Type B pancreatic cell (in vitro differentiated cells): ENCODE data around the gene TBC1D21. TPM values are rescaled to one million over a fixed set of nuclear protein-coding genes. Genes with fewer than 3 reads are reported as not detected.

Experiments used
- DNase-seq: peaks from one replicate; pipeline ENCODE4 v3.0.0; 2021; ENCODE audit warnings: mixed read lengths; ENCODE audit not compliant: unreplicated experiment; ENCODE audit errors: extremely low spot score
- H3K27ac Mint-ChIP-seq: 2 replicates; pipeline ENCODE4 v1.8.0; 2021; ENCODE audit warnings: mild to moderate bottlenecking, mixed read lengths
- H3K27me3 Mint-ChIP-seq: 2 replicates; pipeline ENCODE4 v1.8.0; 2021; ENCODE audit warnings: mixed read lengths
- H3K36me3 Mint-ChIP-seq: 2 replicates; pipeline ENCODE4 v1.8.0; 2021; ENCODE audit warnings: mixed read lengths
- H3K4me1 Mint-ChIP-seq: one replicate; pipeline ENCODE4 v1.8.0; 2021; ENCODE audit warnings: mixed read lengths; ENCODE audit not compliant: unreplicated experiment
- H3K4me3 Mint-ChIP-seq: 2 replicates; pipeline ENCODE4 v1.8.0; 2021; ENCODE audit warnings: mild to moderate bottlenecking, mixed read lengths
- H3K9me3 Mint-ChIP-seq: 2 replicates; pipeline ENCODE4 v1.8.0; 2021; ENCODE audit warnings: mixed read lengths
- total RNA-seq: library from RNA; stranded (reverse); gene quantifications from 2 replicates; pipeline ENCODE4 v1.2.1, GENCODE V29; 2021; ENCODE audit warnings: low replicate concordance
- TF ChIP-seq, protein P1 (sequence below): fragments of 200-600 bp; sonication (generic); conservative IDR thresholded peaks from 2 replicates; pipeline ENCODE4 v1.5.0; 2021; ENCODE audit warnings: antibody characterized with exemption, mild to moderate bottlenecking

TBC1D21 gene
- total RNA-seq, 1 donor from 2014 or later, result not detected

DNA sequence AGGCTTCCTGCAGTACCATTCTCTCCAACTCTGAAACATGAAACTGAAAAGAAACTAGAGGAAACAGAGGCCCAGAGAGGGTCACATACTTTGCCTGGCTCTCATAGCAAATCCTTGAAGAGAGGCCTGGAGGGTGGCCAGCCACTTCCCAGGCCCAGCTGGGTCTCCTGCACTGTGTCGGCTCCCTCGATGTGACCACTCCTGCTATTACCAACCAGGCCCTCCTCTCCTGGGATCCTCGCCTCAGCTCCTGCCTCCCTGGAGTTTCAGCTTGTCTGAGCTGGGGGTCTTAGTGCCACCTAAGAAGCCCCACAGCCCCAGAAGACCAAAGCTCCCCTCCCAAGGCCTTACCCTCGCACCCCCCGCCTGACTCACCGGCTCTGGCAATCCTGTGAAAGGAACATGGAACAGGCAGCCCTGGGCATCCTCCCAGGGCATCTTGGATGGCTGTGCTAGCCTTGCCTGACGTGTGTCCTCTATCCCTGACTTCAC is 57.5 kb downstream of the TBC1D21 start:
- DNase-seq, result no peak
- H3K36me3 Mint-ChIP-seq, result no peaks in the 10 kb centered on the region
- no peak overlapping the region for H3K27ac Mint-ChIP-seq
- no peaks in the 10 kb centered on the region for H3K9me3 Mint-ChIP-seq
- peaks cover 10% of the 10 kb centered on the region for H3K27me3 Mint-ChIP-seq
- peaks cover 14% of the 10 kb centered on the region for H3K4me1 Mint-ChIP-seq
- H3K4me3 Mint-ChIP-seq, result peak overlapping the region; percentile 7
- TF ChIP-seq, protein P1, sequence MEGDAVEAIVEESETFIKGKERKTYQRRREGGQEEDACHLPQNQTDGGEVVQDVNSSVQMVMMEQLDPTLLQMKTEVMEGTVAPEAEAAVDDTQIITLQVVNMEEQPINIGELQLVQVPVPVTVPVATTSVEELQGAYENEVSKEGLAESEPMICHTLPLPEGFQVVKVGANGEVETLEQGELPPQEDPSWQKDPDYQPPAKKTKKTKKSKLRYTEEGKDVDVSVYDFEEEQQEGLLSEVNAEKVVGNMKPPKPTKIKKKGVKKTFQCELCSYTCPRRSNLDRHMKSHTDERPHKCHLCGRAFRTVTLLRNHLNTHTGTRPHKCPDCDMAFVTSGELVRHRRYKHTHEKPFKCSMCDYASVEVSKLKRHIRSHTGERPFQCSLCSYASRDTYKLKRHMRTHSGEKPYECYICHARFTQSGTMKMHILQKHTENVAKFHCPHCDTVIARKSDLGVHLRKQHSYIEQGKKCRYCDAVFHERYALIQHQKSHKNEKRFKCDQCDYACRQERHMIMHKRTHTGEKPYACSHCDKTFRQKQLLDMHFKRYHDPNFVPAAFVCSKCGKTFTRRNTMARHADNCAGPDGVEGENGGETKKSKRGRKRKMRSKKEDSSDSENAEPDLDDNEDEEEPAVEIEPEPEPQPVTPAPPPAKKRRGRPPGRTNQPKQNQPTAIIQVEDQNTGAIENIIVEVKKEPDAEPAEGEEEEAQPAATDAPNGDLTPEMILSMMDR, result no peak

- no peaks in the 10 kb centered on the region for H3K9me3 Mint-ChIP-seq
- DNase-seq, result no peak
- H3K4me1 Mint-ChIP-seq, result peaks cover 19% of the 10 kb centered on the region
- TF ChIP-seq, protein P1, result no peak
- H3K36me3 Mint-ChIP-seq, result no peaks in the 10 kb centered on the region
- peaks cover 10% of the 10 kb centered on the region for H3K27me3 Mint-ChIP-seq
- H3K4me3 Mint-ChIP-seq, result peak overlapping the region; percentile 7
- no peak overlapping the region for H3K27ac Mint-ChIP-seq
These were observed 58.1 kb downstream of the TBC1D21 start for GRCh38 chr15:73931441-73931840.

DNA sequence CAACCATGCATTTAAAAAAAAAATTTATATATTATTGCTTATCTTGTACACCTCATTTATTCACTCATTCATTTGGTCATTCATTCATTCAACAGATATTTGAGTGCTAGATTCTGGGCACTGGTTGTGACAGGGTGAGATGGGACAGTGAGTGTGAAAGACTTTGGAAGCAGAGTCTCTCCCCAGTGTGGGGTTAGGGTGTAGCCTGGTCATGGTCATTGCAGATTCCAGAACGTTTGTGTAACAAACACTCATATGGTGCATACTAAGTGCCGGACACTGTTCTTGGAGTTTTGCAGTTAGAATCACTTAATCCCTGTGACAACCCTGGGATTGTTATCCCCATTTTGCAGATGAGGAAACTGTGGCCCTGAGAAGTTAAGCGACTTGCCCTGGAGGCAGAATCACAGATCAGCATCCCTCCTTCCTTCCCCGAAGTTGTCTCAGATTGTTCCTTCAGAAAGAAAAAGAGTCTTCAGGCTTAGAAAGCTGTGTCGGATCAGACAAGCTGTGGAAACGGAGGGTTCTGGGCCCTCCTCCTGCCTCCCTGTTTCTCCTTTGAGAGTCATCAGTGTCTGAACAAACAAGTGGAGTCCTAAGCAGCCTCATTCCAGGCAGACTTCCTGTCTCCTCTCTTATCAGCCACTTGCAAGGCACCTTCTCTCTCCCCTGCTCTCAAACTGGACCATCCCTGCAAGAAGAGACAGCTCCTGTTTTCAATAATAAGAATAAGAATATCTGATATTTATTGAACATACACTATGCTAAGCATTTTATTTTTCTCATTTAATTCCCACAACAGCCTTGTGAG is 59.2 kb downstream of the TBC1D21 start:
- TF ChIP-seq, protein P1, result no peak
- Mint-ChIP-seq H3K36me3 (no peaks in the 10 kb centered on the region), H3K4me1 (peaks cover 24% of the 10 kb centered on the region), H3K9me3 (no peaks in the 10 kb centered on the region), H3K27ac (no peak overlapping the region), H3K27me3 (peaks cover 10% of the 10 kb centered on the region), H3K4me3 (no peak overlapping the region)
- DNase-seq, result no peak

DNA sequence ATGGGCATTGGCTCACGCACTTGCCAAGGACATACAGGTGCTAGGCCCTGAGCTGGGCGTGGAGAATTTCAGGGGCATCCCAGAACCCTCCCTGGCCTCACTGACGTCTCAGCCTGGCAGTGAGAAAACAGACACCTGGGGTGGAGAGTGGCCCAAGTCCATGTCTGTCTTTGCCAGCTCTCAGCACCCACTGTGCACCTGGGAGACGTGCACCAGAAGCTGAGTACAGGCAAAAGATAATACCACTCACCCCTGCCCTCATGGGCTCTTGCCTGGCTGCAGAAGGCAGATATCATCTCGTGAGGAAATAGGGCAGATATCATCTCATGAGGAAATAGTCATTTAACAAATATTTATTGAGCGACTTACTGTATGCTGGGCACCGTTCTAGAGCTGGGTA is 60.9 kb downstream of the TBC1D21 start:
- DNase-seq, result no peak
- H3K27me3 Mint-ChIP-seq, result peaks cover 5% of the 10 kb centered on the region
- no peaks in the 10 kb centered on the region for H3K9me3 Mint-ChIP-seq
- H3K36me3 Mint-ChIP-seq, result no peaks in the 10 kb centered on the region
- H3K4me1 Mint-ChIP-seq, result peaks cover 26% of the 10 kb centered on the region
- TF ChIP-seq, protein P1, result no peak
- H3K4me3 Mint-ChIP-seq, result no peak overlapping the region
- H3K27ac Mint-ChIP-seq, result no peak overlapping the region

DNA sequence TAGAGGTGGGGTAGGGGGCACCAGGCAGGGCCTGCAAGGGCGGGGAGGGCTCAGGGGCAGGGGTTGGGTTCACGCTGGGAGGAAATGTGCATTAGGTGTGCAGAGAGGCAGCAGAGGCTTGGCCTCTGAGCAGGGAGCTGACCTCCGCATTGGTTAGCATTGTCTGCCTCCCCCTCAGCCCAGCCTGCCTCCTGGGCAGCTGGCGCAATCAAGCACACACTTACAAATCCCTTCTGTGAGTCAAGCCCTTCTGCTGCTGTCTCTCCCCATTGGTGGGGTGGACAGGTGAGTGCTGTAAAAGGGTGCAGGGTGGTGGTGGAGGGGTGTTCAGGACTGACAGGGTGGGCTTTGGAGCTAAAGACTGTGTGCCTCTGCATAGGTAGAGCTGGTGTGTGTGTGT is 62.2 kb downstream of the TBC1D21 start:
- H3K27me3 Mint-ChIP-seq, result peaks cover 5% of the 10 kb centered on the region
- H3K4me3 Mint-ChIP-seq, result no peak overlapping the region
- H3K4me1 Mint-ChIP-seq, result peaks cover 37% of the 10 kb centered on the region
- H3K9me3 Mint-ChIP-seq, result no peaks in the 10 kb centered on the region
- no peaks in the 10 kb centered on the region for H3K36me3 Mint-ChIP-seq
- no peak for DNase-seq
- H3K27ac Mint-ChIP-seq, result peak overlapping the region; percentile 16
- TF ChIP-seq, protein P1, result no peak
